ENCODE results near the gene IL1F10.

The IL1F10 gene

GRCh38 chr2:113114996-113115395, 47.2 kb downstream of the IL1F10 start:
- no peak for DNase-seq

GRCh38 chr2:113116100-113116958, 48.6 kb downstream of the IL1F10 start:
- DNase-seq, result no peak

- no peak for DNase-seq
Measured at GRCh38 chr2:113117541-113118262, 49.9 kb downstream of the IL1F10 start.

- no peak for DNase-seq
Measured at GRCh38 chr2:113118263-113118657, 50.5 kb downstream of the IL1F10 start.

- DNase-seq, result no peak
Measured at GRCh38 chr2:113119111-113119510, 51.3 kb downstream of the IL1F10 start.

GRCh38 chr2:113120861-113121260, 53.1 kb downstream of the IL1F10 start:
- no peak for DNase-seq

- DNase-seq, result no peak
Measured at GRCh38 chr2:113122364-113122763, 54.6 kb downstream of the IL1F10 start.

- no peak for DNase-seq
Measured at GRCh38 chr2:113123726-113124125, 56.0 kb downstream of the IL1F10 start.

- DNase-seq, result no peak
Measured at GRCh38 chr2:113124181-113124961, 56.6 kb downstream of the IL1F10 start.

Data from DMS153 (cell line).